HCT116 (cell line): ENCODE data around the gene RC3H1.

Experiments
- YY1 ChIP-seq: IDR thresholded peaks from 2 replicates; pipeline ENCODE4 v1.6.1; 2011; ENCODE audit warnings: low read length, low read depth, moderate library complexity, mild to moderate bottlenecking; ENCODE audit not compliant: insufficient replicate concordance; ENCODE audit errors: extremely low read depth
- TF ChIP-seq, protein P1 (sequence below), 3 experiments: fragments of 200-600 bp in 1 of 3; sonication (generic) in 1 of 3; IDR thresholded peaks in 2 of 3; conservative IDR thresholded peaks in 1 of 3; 2 replicates each; pipeline ENCODE4 v1.5.1; 2012 to 2017; ENCODE audit warnings: low read depth in 2 of 3, low read length in 2 of 3, antibody characterized with exemption in 1 of 3, borderline replicate concordance in 1 of 3, control low read depth in 1 of 3, mild to moderate bottlenecking in 1 of 3, mixed read lengths in 1 of 3, mixed run types in 1 of 3, moderate library complexity in 1 of 3; ENCODE audit not compliant: insufficient read depth in 1 of 3

DNA sequence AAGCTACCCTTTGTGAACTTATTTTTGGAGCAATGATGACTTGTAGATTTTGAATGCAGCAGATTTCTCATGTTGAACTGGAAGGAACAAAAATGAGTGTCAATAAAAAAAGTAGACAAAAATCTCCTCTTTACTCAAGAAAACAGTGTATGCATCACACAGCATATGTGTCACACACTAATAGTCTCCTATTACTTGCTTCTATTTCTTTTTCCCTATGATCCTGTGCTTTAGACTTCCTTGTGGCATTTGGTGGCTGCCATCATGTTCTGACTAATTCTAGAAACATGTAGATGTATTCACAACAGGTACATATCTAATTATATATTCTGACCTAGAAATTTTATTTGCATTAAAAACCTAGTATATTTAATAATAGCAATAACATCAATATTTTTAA lies 14.3 kb downstream of the RC3H1 start:
- TF ChIP-seq, protein P1, sequence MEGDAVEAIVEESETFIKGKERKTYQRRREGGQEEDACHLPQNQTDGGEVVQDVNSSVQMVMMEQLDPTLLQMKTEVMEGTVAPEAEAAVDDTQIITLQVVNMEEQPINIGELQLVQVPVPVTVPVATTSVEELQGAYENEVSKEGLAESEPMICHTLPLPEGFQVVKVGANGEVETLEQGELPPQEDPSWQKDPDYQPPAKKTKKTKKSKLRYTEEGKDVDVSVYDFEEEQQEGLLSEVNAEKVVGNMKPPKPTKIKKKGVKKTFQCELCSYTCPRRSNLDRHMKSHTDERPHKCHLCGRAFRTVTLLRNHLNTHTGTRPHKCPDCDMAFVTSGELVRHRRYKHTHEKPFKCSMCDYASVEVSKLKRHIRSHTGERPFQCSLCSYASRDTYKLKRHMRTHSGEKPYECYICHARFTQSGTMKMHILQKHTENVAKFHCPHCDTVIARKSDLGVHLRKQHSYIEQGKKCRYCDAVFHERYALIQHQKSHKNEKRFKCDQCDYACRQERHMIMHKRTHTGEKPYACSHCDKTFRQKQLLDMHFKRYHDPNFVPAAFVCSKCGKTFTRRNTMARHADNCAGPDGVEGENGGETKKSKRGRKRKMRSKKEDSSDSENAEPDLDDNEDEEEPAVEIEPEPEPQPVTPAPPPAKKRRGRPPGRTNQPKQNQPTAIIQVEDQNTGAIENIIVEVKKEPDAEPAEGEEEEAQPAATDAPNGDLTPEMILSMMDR (IDR thresholded peaks at IDR 0.05 in 2 of 3, conservative IDR thresholded peaks at IDR 0.05 in 1 of 3; ENCODE audit: borderline replicate concordance in 1 of 3, insufficient read depth in 1 of 3, low read depth in 2 of 3, low read length in 2 of 3) = no peak
- TF ChIP-seq YY1 = no peak
